ENCODE data around the gene PSG7.
"Not testable (repeated sequence)": the region's sequence is repeated elsewhere in the genome, so short reads cannot be mapped to it uniquely, and the experiment has no call there.

DNA sequence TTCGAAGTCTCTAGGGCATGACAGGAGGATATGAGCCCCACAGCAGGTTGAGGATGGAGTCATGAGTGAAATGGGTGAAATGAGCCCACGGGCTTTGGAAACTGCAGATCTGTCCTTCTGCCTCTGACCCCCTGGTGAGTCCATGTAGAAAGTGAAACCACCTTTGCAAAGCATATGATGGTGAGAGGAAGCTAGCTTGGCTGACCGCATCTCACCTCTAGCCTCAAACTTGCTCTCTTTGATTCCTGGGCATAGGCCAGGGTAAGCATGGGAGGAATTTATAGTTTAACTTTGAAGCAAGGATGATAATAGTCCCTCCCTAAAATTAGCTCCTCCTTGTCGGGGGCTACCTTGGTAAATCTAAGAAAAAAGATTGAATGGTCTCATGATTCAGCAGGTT is 15.1 kb upstream of the PSG7 start:
- TF ChIP-seq, protein P1, sequence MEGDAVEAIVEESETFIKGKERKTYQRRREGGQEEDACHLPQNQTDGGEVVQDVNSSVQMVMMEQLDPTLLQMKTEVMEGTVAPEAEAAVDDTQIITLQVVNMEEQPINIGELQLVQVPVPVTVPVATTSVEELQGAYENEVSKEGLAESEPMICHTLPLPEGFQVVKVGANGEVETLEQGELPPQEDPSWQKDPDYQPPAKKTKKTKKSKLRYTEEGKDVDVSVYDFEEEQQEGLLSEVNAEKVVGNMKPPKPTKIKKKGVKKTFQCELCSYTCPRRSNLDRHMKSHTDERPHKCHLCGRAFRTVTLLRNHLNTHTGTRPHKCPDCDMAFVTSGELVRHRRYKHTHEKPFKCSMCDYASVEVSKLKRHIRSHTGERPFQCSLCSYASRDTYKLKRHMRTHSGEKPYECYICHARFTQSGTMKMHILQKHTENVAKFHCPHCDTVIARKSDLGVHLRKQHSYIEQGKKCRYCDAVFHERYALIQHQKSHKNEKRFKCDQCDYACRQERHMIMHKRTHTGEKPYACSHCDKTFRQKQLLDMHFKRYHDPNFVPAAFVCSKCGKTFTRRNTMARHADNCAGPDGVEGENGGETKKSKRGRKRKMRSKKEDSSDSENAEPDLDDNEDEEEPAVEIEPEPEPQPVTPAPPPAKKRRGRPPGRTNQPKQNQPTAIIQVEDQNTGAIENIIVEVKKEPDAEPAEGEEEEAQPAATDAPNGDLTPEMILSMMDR (IDR thresholded peaks at IDR 0.05), result not testable (repeated sequence)
- TF ChIP-seq POLR2A (IDR thresholded peaks at IDR 0.05), result not testable (repeated sequence)

Measured in adrenal gland (tissue), 5 donors.